Cardiac septum (tissue), 1 donor: ENCODE data around the gene PRKCH. TPM values are rescaled to one million over a fixed set of nuclear protein-coding genes. Genes with fewer than 3 reads are reported as not detected.
A peak's percentile ranks its signal among the peaks of the same experiment; 100 is the strongest.

Experiments
- DNase-seq: peaks from one replicate; pipeline ENCODE4 v3.0.0-alpha.2; 2020; ENCODE audit warnings: low spot score
- intact Hi-C: fragments of 100-400 bp; cut with DNase I; formaldehyde crosslinking; loops from one replicate; pipeline ENCODE4 v1.14.0; 2022
- total RNA-seq: library from RNA; stranded (reverse); fragmentation: NEBNext Ultra II Directional; extraction: Animal tissue kit (Norgen Biotek cat#: 25700); gene quantifications from one replicate; pipeline ENCODE4 v1.2.1, GENCODE V29; 2021
- donor health status: DM: no; HTN: no; CAD: no.

The PRKCH gene
- total RNA-seq, 1 donor from 2014 or later, result 17.0 TPM

DNA sequence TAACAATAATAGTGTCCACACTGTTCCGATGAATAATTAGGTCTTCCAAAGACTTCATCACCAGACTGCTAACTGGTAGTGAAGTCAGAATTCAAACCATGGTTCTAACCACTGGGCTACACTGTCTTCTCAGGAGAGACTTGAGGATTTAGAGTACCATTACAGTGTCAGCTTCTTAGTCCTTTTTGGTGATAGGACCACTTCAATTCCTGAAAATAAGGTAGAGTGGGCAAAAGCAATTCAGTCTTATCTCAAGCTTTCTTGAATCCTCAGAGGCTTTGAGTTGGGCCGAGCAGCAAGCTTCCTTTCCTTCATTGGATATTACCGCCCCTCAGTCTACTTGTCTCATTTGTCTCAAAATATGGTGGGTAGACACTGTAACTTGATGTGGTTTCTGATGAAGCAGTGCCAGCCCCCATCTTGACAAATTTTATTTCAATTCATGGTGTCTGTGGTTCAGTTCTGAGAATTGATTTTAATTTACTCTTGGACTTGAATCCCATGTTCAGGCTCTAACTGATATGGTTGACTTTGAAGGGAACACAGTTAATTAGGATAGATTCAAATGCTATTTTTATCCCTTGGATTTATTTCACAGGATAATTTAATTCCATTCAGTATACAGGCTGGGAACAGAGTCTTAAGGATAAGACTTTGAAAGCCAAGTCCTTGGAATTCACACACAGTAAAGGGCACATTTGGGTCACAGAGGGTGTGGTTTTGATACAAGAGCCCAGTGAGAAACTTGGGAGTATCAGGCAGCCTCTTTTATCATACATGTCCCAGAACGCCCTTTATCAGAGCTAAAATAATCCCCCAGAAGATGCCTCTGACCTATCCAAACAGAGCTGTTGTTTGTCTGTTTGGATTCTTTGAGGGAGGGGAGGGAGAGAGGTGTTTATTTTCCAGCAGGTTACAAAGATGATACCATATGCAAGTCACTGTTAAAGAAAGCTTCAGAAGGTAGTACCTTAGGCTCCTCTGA is 167.3 kb downstream of the PRKCH start:
- intact Hi-C loops, result no loop called here
- DNase-seq, result no peak

DNA sequence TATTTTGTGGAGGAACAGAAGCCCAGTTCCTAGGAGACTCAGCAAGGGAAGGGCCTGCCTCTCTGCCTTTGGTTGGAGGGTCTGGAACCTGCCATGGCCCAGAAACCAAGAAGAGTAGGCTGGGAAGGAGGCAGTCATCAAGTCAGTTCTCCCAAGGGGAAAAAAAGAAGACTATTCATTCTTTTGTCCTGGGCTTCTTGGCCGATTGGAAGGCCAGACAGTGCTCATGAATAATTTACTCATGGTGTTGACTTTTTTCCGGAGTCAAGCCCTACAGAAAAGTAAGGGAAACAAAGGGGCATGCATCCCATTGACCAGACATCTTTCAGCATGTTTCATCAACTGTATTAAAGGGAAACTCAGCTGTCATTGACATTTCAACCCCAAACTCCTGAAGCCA is 168.1 kb downstream of the PRKCH start:
- intact Hi-C loops, result no loop called here
- DNase-seq, result no peak

DNA sequence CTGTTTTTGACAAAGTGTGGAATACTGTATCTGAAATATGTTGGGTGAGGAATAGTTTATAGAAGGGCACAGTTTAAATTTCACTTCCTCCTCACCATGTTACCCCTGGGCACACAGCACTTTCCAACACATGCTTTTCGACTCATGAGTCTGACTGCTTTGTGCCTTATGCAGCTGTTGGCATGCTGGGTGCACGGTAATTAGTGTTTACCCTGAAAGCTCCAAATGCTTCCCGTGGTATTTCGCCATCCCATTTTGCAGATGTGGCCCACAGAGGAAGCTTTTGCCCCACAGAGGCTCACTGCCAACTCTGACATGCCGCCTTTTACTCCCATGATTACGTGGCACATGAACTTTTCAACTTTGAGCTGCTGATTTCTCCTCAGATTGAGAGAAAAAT is 168.6 kb downstream of the PRKCH start:
- intact Hi-C loops, result no loop called here

GRCh38 chr14:61491224-61491623 is 169.8 kb downstream of the PRKCH start:
- intact Hi-C loops, result no loop called here
- no peak for DNase-seq

More for the DNA sequence above, 168.6 kb downstream of the PRKCH start:
- peak; percentile 87 for DNase-seq

DNA sequence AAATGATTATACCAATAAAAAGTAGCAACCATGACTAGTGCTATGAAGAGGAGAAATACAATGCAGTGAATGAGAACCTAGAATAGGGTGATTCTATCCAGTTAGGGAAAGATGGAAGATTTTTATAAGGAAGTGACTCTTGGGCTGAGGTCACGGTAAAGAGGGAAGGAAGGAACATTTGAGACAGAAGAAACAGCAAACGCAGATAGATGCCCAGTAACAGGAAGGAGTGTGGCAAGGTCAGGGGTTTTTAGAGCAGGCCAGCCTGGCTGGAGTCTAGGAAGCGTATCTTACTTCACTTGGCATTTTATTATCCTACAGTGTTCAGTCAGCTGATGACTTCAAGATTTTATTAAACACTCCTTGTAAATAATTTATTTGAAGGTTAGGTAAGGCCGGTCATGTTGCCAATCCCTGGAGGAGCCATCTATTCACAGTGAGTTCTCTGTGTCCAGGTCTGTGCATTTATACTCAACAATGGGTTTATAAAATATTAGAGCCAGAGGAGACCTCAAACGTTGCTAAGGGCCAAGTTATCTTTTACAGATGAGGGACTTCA is 170.6 kb downstream of the PRKCH start:
- DNase-seq, result no peak

GRCh38 chr14:61492474-61492873 is 171.1 kb downstream of the PRKCH start:
- no peak for DNase-seq
- intact Hi-C loops, result no loop called here

More for the DNA sequence above, 170.6 kb downstream of the PRKCH start:
- intact Hi-C loops, result no loop called here

DNA sequence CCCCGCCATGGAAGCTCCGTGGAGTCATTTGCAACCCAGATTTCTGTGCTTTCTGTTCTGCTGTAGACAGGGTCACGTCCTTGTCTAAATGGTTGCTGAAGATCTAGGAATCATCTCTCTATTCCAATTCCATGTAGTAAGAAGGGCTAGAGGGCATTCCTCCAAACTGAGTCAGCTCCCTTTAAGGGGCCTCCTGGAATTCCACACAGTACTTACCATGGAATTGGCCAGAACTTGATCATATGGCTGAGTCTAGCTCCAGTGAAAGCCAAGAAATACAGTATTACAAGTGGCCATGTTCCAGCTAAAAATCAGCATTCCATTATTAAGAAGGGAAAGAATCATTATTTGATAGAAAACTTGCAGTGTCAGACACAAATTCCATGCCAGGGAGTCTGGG is 171.9 kb downstream of the PRKCH start:
- no peak for DNase-seq
- intact Hi-C loops, result no loop called here

- intact Hi-C loops, result no loop called here
- DNase-seq, result no peak
These were observed 172.6 kb downstream of the PRKCH start for GRCh38 chr14:61494018-61494417.

DNA sequence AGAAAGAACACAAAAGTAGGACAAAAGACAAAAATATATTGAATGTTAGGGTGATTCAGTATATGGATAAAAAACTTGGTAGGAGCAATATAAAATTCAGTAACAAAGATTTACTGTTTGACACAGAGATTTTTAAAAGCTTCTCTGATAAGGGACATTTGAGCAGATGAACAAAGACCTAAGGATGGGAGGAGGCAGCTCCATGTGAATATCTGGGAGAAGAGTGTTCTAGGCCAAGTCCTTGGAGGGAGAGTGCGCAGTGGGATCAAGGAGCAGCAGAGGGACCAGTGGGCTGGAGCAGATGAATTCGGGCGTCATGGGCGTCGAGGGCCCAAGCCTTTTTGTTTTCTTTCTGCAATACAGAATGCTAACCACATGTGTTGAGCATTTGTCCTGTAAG is 174.4 kb downstream of the PRKCH start:
- intact Hi-C loops, result no loop called here

DNA sequence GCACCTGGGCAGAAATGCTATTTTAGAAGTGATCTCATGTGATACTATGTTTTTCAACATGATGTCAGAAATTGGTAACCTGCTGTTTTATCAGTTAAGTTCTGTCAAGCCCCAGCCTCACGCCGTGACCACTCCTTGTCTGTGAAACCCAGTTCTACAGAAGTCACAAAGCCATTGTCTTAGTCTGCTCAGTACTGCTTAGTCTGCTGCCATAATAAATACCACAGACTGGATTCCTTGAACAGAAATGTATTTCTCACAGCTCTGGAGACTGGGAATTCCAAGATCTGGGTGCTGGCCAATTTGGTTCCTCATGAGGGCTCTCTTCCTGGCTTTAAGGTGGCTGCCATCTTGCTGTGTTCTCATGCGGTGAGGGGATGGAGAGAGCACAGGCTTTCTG is 176.9 kb downstream of the PRKCH start:
- intact Hi-C loops, result no loop called here

More for the DNA sequence above, 174.4 kb downstream of the PRKCH start:
- no peak for DNase-seq

GRCh38 chr14:61498811-61499210 is 177.4 kb downstream of the PRKCH start:
- intact Hi-C loops, result no loop called here

More for the DNA sequence above, 176.9 kb downstream of the PRKCH start:
- no peak for DNase-seq

DNA sequence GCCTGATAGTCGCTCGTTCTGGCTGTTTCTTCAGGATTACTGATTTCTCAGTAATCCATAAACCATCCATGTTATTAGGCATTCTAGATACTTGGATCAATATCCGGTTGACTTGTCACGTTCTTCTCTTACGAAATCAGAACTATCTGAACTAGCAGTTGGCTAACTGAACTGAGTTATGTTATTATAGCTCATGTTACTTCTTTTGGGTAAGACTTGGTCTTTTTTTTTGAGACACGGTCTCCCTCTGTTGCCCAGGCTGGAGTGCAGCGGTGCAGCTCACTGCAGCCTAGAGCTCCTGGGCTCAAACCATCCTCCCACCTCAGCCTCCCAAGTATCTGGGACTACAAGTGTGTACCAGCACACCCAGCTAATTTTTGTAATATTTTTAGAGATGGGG is 178.6 kb downstream of the PRKCH start:
- intact Hi-C loops, result no loop called here

More at GRCh38 chr14:61498811-61499210, 177.4 kb downstream of the PRKCH start:
- DNase-seq, result no peak

DNA sequence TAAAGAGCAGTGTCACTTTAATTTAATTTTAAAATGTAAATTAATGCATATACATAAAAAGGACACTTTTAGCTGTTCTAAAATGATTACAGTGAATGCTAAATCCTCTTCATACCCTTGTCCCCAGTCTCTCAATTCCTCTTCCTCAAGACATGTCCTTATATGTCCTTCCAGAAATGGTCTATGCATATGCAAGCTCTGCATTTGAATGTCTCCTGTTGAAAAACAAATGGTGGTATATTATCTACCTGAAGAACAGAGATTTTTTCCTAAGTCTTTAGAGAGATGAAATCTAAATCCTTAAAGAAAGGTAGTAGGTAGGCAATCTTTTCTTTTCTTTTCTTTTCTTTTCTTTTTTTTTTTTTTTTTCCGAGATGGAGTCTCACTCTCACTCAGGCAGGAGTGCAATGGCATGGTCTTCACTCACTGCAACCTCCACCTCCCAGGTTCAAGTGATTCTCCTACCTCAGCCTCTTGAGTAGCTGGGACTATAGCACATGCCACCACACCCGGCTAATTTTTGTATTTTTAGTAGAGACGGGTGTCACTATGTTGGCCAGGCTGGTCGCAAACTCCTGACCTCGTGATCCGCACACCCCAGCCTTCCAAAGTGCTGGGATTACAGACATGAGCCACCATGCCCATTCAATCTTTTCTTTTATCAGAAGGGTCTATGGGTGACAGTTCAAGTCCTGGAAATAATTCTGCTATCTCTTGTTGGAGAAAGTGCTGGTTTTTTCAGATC is 180.5 kb downstream of the PRKCH start:
- no peak for DNase-seq
- intact Hi-C loops, result no loop called here

More for the DNA sequence above, 178.6 kb downstream of the PRKCH start:
- DNase-seq, result no peak

- no peak for DNase-seq
- intact Hi-C loops, result no loop called here
These were observed 181.2 kb downstream of the PRKCH start for GRCh38 chr14:61502459-61503093.

- no peak for DNase-seq
- intact Hi-C loops, result no loop called here
These were observed 181.9 kb downstream of the PRKCH start for GRCh38 chr14:61503167-61503801.

DNA sequence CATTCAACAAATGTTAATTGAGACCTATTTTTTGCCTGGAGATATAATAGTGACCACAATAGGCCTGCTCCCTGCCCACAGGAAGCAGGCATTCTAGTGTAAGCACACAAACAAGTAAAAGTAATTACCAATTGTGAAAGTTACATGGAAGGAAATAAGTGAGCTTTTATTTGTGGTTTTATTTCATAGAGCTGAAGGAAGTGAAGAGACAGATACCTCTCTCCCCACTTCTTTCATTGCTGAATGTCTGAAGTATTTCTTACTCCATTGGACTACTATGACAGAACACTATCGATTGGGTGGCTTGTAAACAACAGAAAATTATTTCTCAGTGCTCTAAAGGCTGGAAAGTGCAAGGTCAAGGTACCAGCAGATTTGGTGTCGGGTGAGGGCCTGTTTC is 183.5 kb downstream of the PRKCH start:
- DNase-seq, result no peak
- intact Hi-C loops, result no loop called here

- intact Hi-C loops, result no loop called here
- no peak for DNase-seq
These were observed 184.7 kb downstream of the PRKCH start for GRCh38 chr14:61505815-61506809.

DNA sequence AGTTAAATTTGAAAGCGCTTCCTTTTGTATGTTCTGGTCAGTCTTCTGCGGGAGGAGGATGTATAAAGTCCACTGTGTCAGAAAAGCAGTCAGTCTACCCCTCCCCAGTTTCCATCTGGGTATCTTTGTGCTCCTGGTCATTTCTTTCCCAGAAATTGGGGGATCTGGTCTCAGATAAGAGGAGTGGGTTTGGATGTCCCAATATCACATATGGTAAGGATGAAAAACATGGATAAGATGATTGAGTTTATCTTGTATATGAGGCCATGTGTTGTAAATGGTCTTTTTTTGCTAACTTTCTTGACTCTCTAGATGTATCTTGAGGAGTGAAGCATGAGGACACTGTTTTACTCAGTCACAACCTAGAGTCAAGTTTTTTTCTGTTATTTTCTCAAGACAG is 187.1 kb downstream of the PRKCH start:
- intact Hi-C loops, result no loop called here
- DNase-seq, result no peak
